ENCODE data around the gene TIMM44. TPM values are rescaled to one million over a fixed set of nuclear protein-coding genes. Genes with fewer than 3 reads are reported as not detected.

Gene TIMM44
- total RNA-seq, 1 experiment from 2014 or later: 153 TPM

GRCh38 chr19:7985481-7985911 is 42.0 kb upstream of the TIMM44 start:
- intact Hi-C loops (cut with micrococcal nuclease; ENCODE audit: unreplicated experiment): no loop called here
- H3K27me3 ChIP-seq (replicated peaks; ENCODE audit: insufficient read depth, low read depth, low read length, poor library complexity): no peaks in the 10 kb centered on the region
- no peak overlapping the region for H3K4me3 ChIP-seq (ENCODE audit: low read depth, low read length, poor library complexity, severe bottlenecking)
- H3K9me3 ChIP-seq (ENCODE audit: low read depth, low read length, poor library complexity, severe bottlenecking): no peaks in the 10 kb centered on the region
- TF ChIP-seq, protein P1, sequence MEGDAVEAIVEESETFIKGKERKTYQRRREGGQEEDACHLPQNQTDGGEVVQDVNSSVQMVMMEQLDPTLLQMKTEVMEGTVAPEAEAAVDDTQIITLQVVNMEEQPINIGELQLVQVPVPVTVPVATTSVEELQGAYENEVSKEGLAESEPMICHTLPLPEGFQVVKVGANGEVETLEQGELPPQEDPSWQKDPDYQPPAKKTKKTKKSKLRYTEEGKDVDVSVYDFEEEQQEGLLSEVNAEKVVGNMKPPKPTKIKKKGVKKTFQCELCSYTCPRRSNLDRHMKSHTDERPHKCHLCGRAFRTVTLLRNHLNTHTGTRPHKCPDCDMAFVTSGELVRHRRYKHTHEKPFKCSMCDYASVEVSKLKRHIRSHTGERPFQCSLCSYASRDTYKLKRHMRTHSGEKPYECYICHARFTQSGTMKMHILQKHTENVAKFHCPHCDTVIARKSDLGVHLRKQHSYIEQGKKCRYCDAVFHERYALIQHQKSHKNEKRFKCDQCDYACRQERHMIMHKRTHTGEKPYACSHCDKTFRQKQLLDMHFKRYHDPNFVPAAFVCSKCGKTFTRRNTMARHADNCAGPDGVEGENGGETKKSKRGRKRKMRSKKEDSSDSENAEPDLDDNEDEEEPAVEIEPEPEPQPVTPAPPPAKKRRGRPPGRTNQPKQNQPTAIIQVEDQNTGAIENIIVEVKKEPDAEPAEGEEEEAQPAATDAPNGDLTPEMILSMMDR (conservative IDR thresholded peaks at IDR 0.05; ENCODE audit: low read depth, low read length): no peak
- no peak for TF ChIP-seq EZH2 (IDR thresholded peaks at IDR 0.05; ENCODE audit: borderline replicate concordance, low read depth, low read length, poor library complexity, severe bottlenecking)
- no peak overlapping the region for H3K27ac ChIP-seq (ENCODE audit: low read depth, low read length, poor library complexity, severe bottlenecking)
- no TSS peak for BruUV-seq (replicated peaks)
- peaks cover 86% of the 10 kb centered on the region for H3K36me3 ChIP-seq (ENCODE audit: insufficient read depth, low read length, poor library complexity, severe bottlenecking)
- ChIA-PET POLR2A (ENCODE audit: low non-redundant PET) (no interaction called here), CTCF (no interaction called here)
- H3K4me1 ChIP-seq (ENCODE audit: insufficient read depth, low read length, poor library complexity, severe bottlenecking): no peaks in the 10 kb centered on the region
- DNase-seq (ENCODE audit: low spot score): no peak

- H3K4me3 ChIP-seq (ENCODE audit: low read depth, low read length, poor library complexity, severe bottlenecking): no peak overlapping the region
- no peaks in the 10 kb centered on the region for H3K27me3 ChIP-seq (replicated peaks; ENCODE audit: insufficient read depth, low read depth, low read length, poor library complexity)
- ChIA-PET CTCF (no interaction called here), POLR2A (ENCODE audit: low non-redundant PET) (no interaction called here)
- no peaks in the 10 kb centered on the region for H3K4me1 ChIP-seq (ENCODE audit: insufficient read depth, low read length, poor library complexity, severe bottlenecking)
- no peak for TF ChIP-seq EZH2 (IDR thresholded peaks at IDR 0.05; ENCODE audit: borderline replicate concordance, low read depth, low read length, poor library complexity, severe bottlenecking)
- TF ChIP-seq, protein P1 (conservative IDR thresholded peaks at IDR 0.05; ENCODE audit: low read depth, low read length): no peak
- peaks cover 86% of the 10 kb centered on the region for H3K36me3 ChIP-seq (ENCODE audit: insufficient read depth, low read length, poor library complexity, severe bottlenecking)
- no peak overlapping the region for H3K27ac ChIP-seq (ENCODE audit: low read depth, low read length, poor library complexity, severe bottlenecking)
- BruUV-seq (replicated peaks): no TSS peak
- intact Hi-C loops (cut with micrococcal nuclease; ENCODE audit: unreplicated experiment): no loop called here
- no peaks in the 10 kb centered on the region for H3K9me3 ChIP-seq (ENCODE audit: low read depth, low read length, poor library complexity, severe bottlenecking)
- no peak for DNase-seq (ENCODE audit: low spot score)
These were observed 40.8 kb upstream of the TIMM44 start for GRCh38 chr19:7983995-7984837.

DNA sequence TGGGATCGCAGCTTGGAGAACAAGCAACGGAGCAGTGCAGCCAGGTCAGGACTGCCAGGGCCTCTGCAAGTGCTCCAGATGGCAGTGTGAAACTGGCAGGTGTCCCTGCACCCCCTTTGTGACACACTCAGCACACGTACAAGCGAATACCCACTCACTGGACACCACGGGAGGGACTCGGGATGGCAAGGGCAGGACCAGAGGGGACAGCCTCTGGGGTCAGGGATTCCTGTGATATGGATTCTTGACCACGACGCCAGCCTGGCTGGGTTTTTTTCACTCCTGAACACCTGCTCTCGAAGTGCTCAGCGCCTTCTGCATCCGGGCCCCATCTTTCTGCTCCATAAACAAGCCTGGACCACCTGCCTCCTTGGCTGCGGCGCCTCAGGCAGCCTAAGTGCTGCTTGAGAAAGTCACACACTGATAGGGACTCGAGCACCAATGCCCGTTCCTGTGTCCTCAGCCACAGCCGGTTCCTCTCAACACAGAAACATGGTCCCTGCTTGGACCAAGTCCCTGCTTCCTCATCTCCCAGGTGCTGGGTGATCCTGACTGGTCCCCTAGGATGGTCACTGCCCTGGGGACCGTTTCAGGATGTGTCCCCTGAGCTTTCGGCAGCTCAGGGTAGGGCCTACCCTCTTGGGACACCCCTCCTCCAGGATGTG is 40.0 kb upstream of the TIMM44 start:
- no TSS peak for BruUV-seq (replicated peaks)
- no peak overlapping the region for H3K27ac ChIP-seq (ENCODE audit: low read depth, low read length, poor library complexity, severe bottlenecking)
- DNase-seq (ENCODE audit: low spot score): no peak
- H3K9me3 ChIP-seq (ENCODE audit: low read depth, low read length, poor library complexity, severe bottlenecking): no peaks in the 10 kb centered on the region
- POLR2A ChIA-PET (ENCODE audit: low non-redundant PET): no interaction called here
- CTCF ChIA-PET: no interaction called here
- H3K4me3 ChIP-seq (ENCODE audit: low read depth, low read length, poor library complexity, severe bottlenecking): no peak overlapping the region
- H3K36me3 ChIP-seq (ENCODE audit: insufficient read depth, low read length, poor library complexity, severe bottlenecking): peaks cover 86% of the 10 kb centered on the region
- intact Hi-C loops (cut with micrococcal nuclease; ENCODE audit: unreplicated experiment): no loop called here
- no peaks in the 10 kb centered on the region for H3K27me3 ChIP-seq (replicated peaks; ENCODE audit: insufficient read depth, low read depth, low read length, poor library complexity)
- no peaks in the 10 kb centered on the region for H3K4me1 ChIP-seq (ENCODE audit: insufficient read depth, low read length, poor library complexity, severe bottlenecking)
- no peak for TF ChIP-seq EZH2 (IDR thresholded peaks at IDR 0.05; ENCODE audit: borderline replicate concordance, low read depth, low read length, poor library complexity, severe bottlenecking)
- TF ChIP-seq, protein P1 (conservative IDR thresholded peaks at IDR 0.05; ENCODE audit: low read depth, low read length): no peak

Measured in A673 (cell line).